Measurements from ENCODE around the gene ARHGEF5. TPM values are rescaled to one million over a fixed set of nuclear protein-coding genes. Genes with fewer than 3 reads are reported as not detected.

Gene ARHGEF5
- total RNA-seq, 1 experiment from 2014 or later: 80.1 TPM

GRCh38 chr7:144399946-144400345 is 44.7 kb downstream of the ARHGEF5 start:
- no peak for DNase-seq (ENCODE audit: low spot score)
- no peaks in the 10 kb centered on the region for H3K36me3 Mint-ChIP-seq
- ChIA-PET POLR2A (no interaction called here), CTCF (interaction anchor here (0.9 kb wide), 1 partner anchor 37 kb away, joined by 4 read pairs; no protein-coding TSS in a partner anchor)
- no peak overlapping the region for H3K4me3 Mint-ChIP-seq
- 0 out of 2 replicates have a peak, but pooled peaks have one; percentile 13 for ATAC-seq
- peaks cover 9% of the 10 kb centered on the region for H3K4me1 Mint-ChIP-seq
- H3K9me3 Mint-ChIP-seq: no peaks in the 10 kb centered on the region
- H3K27me3 Mint-ChIP-seq (ENCODE audit: low read depth): no peaks in the 10 kb centered on the region
- no peak for TF ChIP-seq NFE2L1 (CRISPR knock-in tag; IDR thresholded peaks at IDR 0.05)
- TF ChIP-seq PRDM15 (CRISPR knock-in tag; IDR thresholded peaks at IDR 0.05): no peak
- TF ChIP-seq, protein P1, sequence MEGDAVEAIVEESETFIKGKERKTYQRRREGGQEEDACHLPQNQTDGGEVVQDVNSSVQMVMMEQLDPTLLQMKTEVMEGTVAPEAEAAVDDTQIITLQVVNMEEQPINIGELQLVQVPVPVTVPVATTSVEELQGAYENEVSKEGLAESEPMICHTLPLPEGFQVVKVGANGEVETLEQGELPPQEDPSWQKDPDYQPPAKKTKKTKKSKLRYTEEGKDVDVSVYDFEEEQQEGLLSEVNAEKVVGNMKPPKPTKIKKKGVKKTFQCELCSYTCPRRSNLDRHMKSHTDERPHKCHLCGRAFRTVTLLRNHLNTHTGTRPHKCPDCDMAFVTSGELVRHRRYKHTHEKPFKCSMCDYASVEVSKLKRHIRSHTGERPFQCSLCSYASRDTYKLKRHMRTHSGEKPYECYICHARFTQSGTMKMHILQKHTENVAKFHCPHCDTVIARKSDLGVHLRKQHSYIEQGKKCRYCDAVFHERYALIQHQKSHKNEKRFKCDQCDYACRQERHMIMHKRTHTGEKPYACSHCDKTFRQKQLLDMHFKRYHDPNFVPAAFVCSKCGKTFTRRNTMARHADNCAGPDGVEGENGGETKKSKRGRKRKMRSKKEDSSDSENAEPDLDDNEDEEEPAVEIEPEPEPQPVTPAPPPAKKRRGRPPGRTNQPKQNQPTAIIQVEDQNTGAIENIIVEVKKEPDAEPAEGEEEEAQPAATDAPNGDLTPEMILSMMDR (IDR thresholded peaks at IDR 0.05): no peak
- no peak for TF ChIP-seq ZNF416 (CRISPR knock-in tag; IDR thresholded peaks at IDR 0.05)
- H3K27ac Mint-ChIP-seq: no peak overlapping the region

- no peaks in the 10 kb centered on the region for H3K9me3 Mint-ChIP-seq
- no peaks in the 10 kb centered on the region for H3K36me3 Mint-ChIP-seq
- H3K27ac Mint-ChIP-seq: no peak overlapping the region
- ATAC-seq (no peak), DNase-seq (ENCODE audit: low spot score) (no peak)
- CTCF ChIA-PET: no interaction called here
- no peak for TF ChIP-seq JUN (CRISPR knock-in tag; IDR thresholded peaks at IDR 0.05)
- TF ChIP-seq KAT7 (CRISPR knock-in tag; IDR thresholded peaks at IDR 0.05; ENCODE audit: borderline replicate concordance): no peak
- TF ChIP-seq FOXK1 (CRISPR knock-in tag; IDR thresholded peaks at IDR 0.05): no peak
- TF ChIP-seq ZNF317 (CRISPR knock-in tag; IDR thresholded peaks at IDR 0.05; ENCODE audit: borderline replicate concordance, low read depth): no peak
- TF ChIP-seq, protein P2, sequence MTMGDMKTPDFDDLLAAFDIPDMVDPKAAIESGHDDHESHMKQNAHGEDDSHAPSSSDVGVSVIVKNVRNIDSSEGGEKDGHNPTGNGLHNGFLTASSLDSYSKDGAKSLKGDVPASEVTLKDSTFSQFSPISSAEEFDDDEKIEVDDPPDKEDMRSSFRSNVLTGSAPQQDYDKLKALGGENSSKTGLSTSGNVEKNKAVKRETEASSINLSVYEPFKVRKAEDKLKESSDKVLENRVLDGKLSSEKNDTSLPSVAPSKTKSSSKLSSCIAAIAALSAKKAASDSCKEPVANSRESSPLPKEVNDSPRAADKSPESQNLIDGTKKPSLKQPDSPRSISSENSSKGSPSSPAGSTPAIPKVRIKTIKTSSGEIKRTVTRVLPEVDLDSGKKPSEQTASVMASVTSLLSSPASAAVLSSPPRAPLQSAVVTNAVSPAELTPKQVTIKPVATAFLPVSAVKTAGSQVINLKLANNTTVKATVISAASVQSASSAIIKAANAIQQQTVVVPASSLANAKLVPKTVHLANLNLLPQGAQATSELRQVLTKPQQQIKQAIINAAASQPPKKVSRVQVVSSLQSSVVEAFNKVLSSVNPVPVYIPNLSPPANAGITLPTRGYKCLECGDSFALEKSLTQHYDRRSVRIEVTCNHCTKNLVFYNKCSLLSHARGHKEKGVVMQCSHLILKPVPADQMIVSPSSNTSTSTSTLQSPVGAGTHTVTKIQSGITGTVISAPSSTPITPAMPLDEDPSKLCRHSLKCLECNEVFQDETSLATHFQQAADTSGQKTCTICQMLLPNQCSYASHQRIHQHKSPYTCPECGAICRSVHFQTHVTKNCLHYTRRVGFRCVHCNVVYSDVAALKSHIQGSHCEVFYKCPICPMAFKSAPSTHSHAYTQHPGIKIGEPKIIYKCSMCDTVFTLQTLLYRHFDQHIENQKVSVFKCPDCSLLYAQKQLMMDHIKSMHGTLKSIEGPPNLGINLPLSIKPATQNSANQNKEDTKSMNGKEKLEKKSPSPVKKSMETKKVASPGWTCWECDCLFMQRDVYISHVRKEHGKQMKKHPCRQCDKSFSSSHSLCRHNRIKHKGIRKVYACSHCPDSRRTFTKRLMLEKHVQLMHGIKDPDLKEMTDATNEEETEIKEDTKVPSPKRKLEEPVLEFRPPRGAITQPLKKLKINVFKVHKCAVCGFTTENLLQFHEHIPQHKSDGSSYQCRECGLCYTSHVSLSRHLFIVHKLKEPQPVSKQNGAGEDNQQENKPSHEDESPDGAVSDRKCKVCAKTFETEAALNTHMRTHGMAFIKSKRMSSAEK (CRISPR knock-in tag; IDR thresholded peaks at IDR 0.05; ENCODE audit: borderline replicate concordance): no peak
- TF ChIP-seq JAZF1 (CRISPR knock-in tag; IDR thresholded peaks at IDR 0.05): no peak
- TF ChIP-seq USF1 (CRISPR knock-in tag; IDR thresholded peaks at IDR 0.05): no peak
- no peak for TF ChIP-seq ZNF219 (CRISPR knock-in tag; IDR thresholded peaks at IDR 0.05; ENCODE audit: borderline replicate concordance)
- TF ChIP-seq, protein P3, sequence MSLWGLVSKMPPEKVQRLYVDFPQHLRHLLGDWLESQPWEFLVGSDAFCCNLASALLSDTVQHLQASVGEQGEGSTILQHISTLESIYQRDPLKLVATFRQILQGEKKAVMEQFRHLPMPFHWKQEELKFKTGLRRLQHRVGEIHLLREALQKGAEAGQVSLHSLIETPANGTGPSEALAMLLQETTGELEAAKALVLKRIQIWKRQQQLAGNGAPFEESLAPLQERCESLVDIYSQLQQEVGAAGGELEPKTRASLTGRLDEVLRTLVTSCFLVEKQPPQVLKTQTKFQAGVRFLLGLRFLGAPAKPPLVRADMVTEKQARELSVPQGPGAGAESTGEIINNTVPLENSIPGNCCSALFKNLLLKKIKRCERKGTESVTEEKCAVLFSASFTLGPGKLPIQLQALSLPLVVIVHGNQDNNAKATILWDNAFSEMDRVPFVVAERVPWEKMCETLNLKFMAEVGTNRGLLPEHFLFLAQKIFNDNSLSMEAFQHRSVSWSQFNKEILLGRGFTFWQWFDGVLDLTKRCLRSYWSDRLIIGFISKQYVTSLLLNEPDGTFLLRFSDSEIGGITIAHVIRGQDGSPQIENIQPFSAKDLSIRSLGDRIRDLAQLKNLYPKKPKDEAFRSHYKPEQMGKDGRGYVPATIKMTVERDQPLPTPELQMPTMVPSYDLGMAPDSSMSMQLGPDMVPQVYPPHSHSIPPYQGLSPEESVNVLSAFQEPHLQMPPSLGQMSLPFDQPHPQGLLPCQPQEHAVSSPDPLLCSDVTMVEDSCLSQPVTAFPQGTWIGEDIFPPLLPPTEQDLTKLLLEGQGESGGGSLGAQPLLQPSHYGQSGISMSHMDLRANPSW (CRISPR knock-in tag; conservative IDR thresholded peaks at IDR 0.05; ENCODE audit: low read depth): no peak
- no peak for TF ChIP-seq NFE2L1 (CRISPR knock-in tag; IDR thresholded peaks at IDR 0.05)
- H3K27me3 Mint-ChIP-seq (ENCODE audit: low read depth): no peaks in the 10 kb centered on the region
- no peak overlapping the region for H3K4me3 Mint-ChIP-seq
- peaks cover 4% of the 10 kb centered on the region for H3K4me1 Mint-ChIP-seq
- POLR2A ChIA-PET: no interaction called here
Observed at GRCh38 chr7:144401490-144401889, 46.3 kb downstream of the ARHGEF5 start.

Data from WTC11 (cell line).